H1 (cell line): ENCODE measurements around the gene SLC13A3. TPM values are rescaled to one million over a fixed set of nuclear protein-coding genes. Genes with fewer than 3 reads are reported as not detected.

Experiments
- CTCF ChIA-PET: fragments of 300-600 bp; sonication (Branson Sonifier 250); formaldehyde crosslinking; loops from one replicate; lab custom pipeline; 2021; ENCODE audit not compliant: partially characterized antibody; lab: Charles Lee
- POLR2A ChIA-PET: fragments of 300-600 bp; sonication (Branson Sonifier 250); formaldehyde crosslinking; loops from one replicate; lab custom pipeline; 2021; ENCODE audit warnings: inconsistent platforms; ENCODE audit not compliant: partially characterized antibody; lab: Charles Lee
- DNase-seq, 2 experiments: peaks; one replicate each; pipeline versions ENCODE4 v3.0.0 to v3.0.0-alpha.2; 2010 to 2022; ENCODE audit warnings: low spot score in 2 of 2, low read depth in 1 of 2, mixed read lengths in 1 of 2
- FAIRE-seq: peaks from 2 replicates; lab custom pipeline; 2011; peaks lifted over from hg19 to GRCh38; lab: Jason Lieb, UNC
- H2AFZ ChIP-seq: 2 replicates; pipeline ENCODE4 v1.8.1; 2012; ENCODE audit warnings: low read length, inconsistent platforms
- H2AK5ac ChIP-seq: 2 replicates; pipeline ENCODE4 v1.6.1; 2013; ENCODE audit warnings: low read depth, low read length
- H2BK120ac ChIP-seq: replicated peaks from 2 replicates; pipeline ENCODE3; 2013; ENCODE audit warnings: low read depth, low read length, inconsistent platforms
- H2BK12ac ChIP-seq: 2 replicates; pipeline ENCODE4 v1.6.1; 2013; ENCODE audit warnings: low read depth, low read length
- H2BK15ac ChIP-seq: 2 replicates; pipeline ENCODE4 v1.6.1; 2013; ENCODE audit warnings: low read length
- H2BK20ac ChIP-seq: 2 replicates; pipeline ENCODE4 v1.6.1; 2013; ENCODE audit warnings: low read length
- H2BK5ac ChIP-seq: 2 replicates; pipeline ENCODE4 v1.6.1; 2013; ENCODE audit warnings: low read depth, low read length
- H3K14ac ChIP-seq: 2 replicates; pipeline ENCODE4 v1.6.1; 2013; ENCODE audit warnings: inconsistent platforms; ENCODE audit not compliant: insufficient read length
- H3K18ac ChIP-seq: 2 replicates; pipeline ENCODE4 v1.6.1; 2013; ENCODE audit warnings: low read length; ENCODE audit errors: extremely low read depth
- H3K23ac ChIP-seq: 2 replicates; pipeline ENCODE4 v1.6.1; 2013; ENCODE audit warnings: inconsistent platforms; ENCODE audit not compliant: insufficient read length
- H3K23me2 ChIP-seq: 2 replicates; pipeline ENCODE4 v1.6.1; 2013; ENCODE audit warnings: low read depth, low read length
- H3K27ac ChIP-seq: 2 replicates; pipeline ENCODE4 v1.6.1; 2011; ENCODE audit warnings: low read depth, low read length, inconsistent platforms
- H3K27me3 ChIP-seq, 4 experiments: replicated peaks in 1 of 4; 1 replicate in 1 of 4; 2 replicates in 3 of 4; pipeline versions ENCODE4 v1.6.1 to v1.8.1; 2011 to 2013; ENCODE audit warnings: low read length in 3 of 4, mild to moderate bottlenecking in 3 of 4, inconsistent platforms in 2 of 4, mixed read lengths in 2 of 4, moderate library complexity in 1 of 4; ENCODE audit not compliant: control insufficient read depth in 3 of 4, insufficient read depth in 3 of 4; ENCODE audit errors: extremely low read depth in 1 of 4
- H3K36me3 ChIP-seq, 4 experiments: 2 replicates each; pipeline versions ENCODE4 v1.6.1 to v1.8.1; 2011 to 2013; ENCODE audit warnings: mild to moderate bottlenecking in 4 of 4, low read length in 3 of 4, moderate library complexity in 2 of 4, control low read depth in 1 of 4, inconsistent platforms in 1 of 4; ENCODE audit not compliant: insufficient read depth in 4 of 4, control insufficient read depth in 2 of 4
- H3K4ac ChIP-seq: replicated peaks from 2 replicates; pipeline ENCODE3; 2013; ENCODE audit warnings: low read length, low read depth, mixed read lengths, inconsistent platforms; ENCODE audit not compliant: insufficient read length
- H3K4me1 ChIP-seq, 4 experiments: replicated peaks in 1 of 4; 1 replicate in 1 of 4; 2 replicates in 3 of 4; pipeline versions ENCODE4 v1.6.1 to v1.8.1; 2011 to 2013; ENCODE audit warnings: low read length in 3 of 4, inconsistent platforms in 2 of 4, mixed read lengths in 1 of 4; ENCODE audit not compliant: insufficient read depth in 4 of 4, control insufficient read depth in 3 of 4
- H3K4me2 ChIP-seq, 2 experiments: 2 replicates each; pipeline versions ENCODE4 v1.6.1 to v1.8.1; 2011 to 2013; ENCODE audit warnings: low read depth in 2 of 2, low read length in 2 of 2, control low read depth in 1 of 2, inconsistent platforms in 1 of 2, mild to moderate bottlenecking in 1 of 2; ENCODE audit not compliant: insufficient read depth in 1 of 2
- H3K4me3 ChIP-seq, 4 experiments: fragments of 200-600, 300-600 bp in 1 of 4; sonication (generic), shearing (Covaris generic), sonication (Bioruptor Twin) in 1 of 4; 2 replicates each; pipeline versions ENCODE4 v1.5.1 to v1.8.1; 2011 to 2016; ENCODE audit warnings: low read length in 4 of 4, low read depth in 3 of 4, control low read depth in 2 of 4, inconsistent platforms in 2 of 4, mild to moderate bottlenecking in 2 of 4, mixed read lengths in 1 of 4, moderate library complexity in 1 of 4; ENCODE audit not compliant: insufficient read depth in 2 of 4; ENCODE audit errors: extremely low read depth in 1 of 4
- H3K56ac ChIP-seq: replicated peaks from 2 replicates; pipeline ENCODE3; 2013; ENCODE audit warnings: low read depth, mild to moderate bottlenecking, mixed read lengths, low read length, inconsistent platforms; ENCODE audit not compliant: insufficient read length
- H3K79me1 ChIP-seq: 2 replicates; pipeline ENCODE4 v1.6.1; 2013; ENCODE audit warnings: low read depth, low read length, control low read depth
- H3K79me2 ChIP-seq, 2 experiments: 2 replicates each; pipeline versions ENCODE4 v1.6.1 to v1.8.1; 2012 to 2013; ENCODE audit warnings: low read length in 2 of 2, mild to moderate bottlenecking in 2 of 2, inconsistent platforms in 1 of 2; ENCODE audit not compliant: insufficient read depth in 2 of 2, control insufficient read depth in 1 of 2
- H3K9ac ChIP-seq, 4 experiments: replicated peaks in 1 of 4; 1 replicate in 1 of 4; 2 replicates in 3 of 4; pipeline versions ENCODE4 v1.6.1 to v1.8.1; 2011 to 2013; ENCODE audit warnings: low read depth in 3 of 4, low read length in 3 of 4, control low read depth in 2 of 4, mild to moderate bottlenecking in 2 of 4, moderate library complexity in 2 of 4, inconsistent platforms in 1 of 4; ENCODE audit errors: extremely low read depth in 1 of 4
- H3K9me3 ChIP-seq, 2 experiments: 2 replicates each; pipeline versions ENCODE4 v1.6.1 to v1.8.1; 2012 to 2013; ENCODE audit warnings: mild to moderate bottlenecking in 2 of 2, moderate library complexity in 2 of 2, control low read depth in 1 of 2, inconsistent platforms in 1 of 2, low read depth in 1 of 2, low read length in 1 of 2, mixed read lengths in 1 of 2; ENCODE audit not compliant: insufficient read depth in 2 of 2
- H4K20me1 ChIP-seq, 2 experiments: replicated peaks in 1 of 2; 2 replicates each; pipeline versions ENCODE3 to v1.8.1; 2011 to 2013; ENCODE audit warnings: inconsistent platforms in 2 of 2, low read length in 2 of 2, mild to moderate bottlenecking in 1 of 2; ENCODE audit not compliant: insufficient read depth in 2 of 2, control insufficient read depth in 1 of 2
- H4K5ac ChIP-seq: 2 replicates; pipeline ENCODE4 v1.6.1; 2013; ENCODE audit warnings: low read length, low read depth, mixed read lengths, inconsistent platforms; ENCODE audit not compliant: insufficient read length
- H4K8ac ChIP-seq: 2 replicates; pipeline ENCODE4 v1.8.0; 2013; ENCODE audit warnings: mild to moderate bottlenecking, moderate library complexity, low read length, inconsistent platforms; ENCODE audit not compliant: insufficient read depth; ENCODE audit errors: extremely low read depth
- H4K91ac ChIP-seq: replicated peaks from 2 replicates; pipeline ENCODE3; 2013; ENCODE audit warnings: low read length, mixed read lengths, inconsistent platforms; ENCODE audit not compliant: insufficient read length
- BACH1 ChIP-seq: IDR thresholded peaks from 2 replicates; pipeline ENCODE4 v1.6.1; 2012; ENCODE audit warnings: low read length, improper control_type of control experiment
- MAFK ChIP-seq: IDR thresholded peaks from 2 replicates; pipeline ENCODE4 v1.6.1; 2012; ENCODE audit warnings: low read depth, mild to moderate bottlenecking, improper control_type of control experiment, low read length
- POLR2A ChIP-seq, 2 experiments: IDR thresholded peaks; 1 replicate in 1 of 2; 2 replicates in 1 of 2; pipeline ENCODE4 v1.6.1; 2011; ENCODE audit warnings: low read depth in 2 of 2, low read length in 2 of 2, mild to moderate bottlenecking in 2 of 2; ENCODE audit errors: control extremely low read depth in 1 of 2
- POLR2AphosphoS5 ChIP-seq: IDR thresholded peaks from 2 replicates; pipeline ENCODE4 v1.6.1; 2011; ENCODE audit warnings: low read depth, low read length
- WGBS, 2 experiments: shearing (Covaris generic) in 1 of 2; methylation state at CpG; one replicate each; pipeline versions ENCODE4 v1.1.6 to v1.1.7; 2013 to 2015; ENCODE audit warnings: low lambda C conversion rate in 2 of 2, mixed read lengths in 2 of 2, inconsistent platforms in 1 of 2, low coverage in 1 of 2, missing lambda C conversion rate in 1 of 2; ENCODE audit not compliant: insufficient replicate concordance in 2 of 2, insufficient coverage in 1 of 2, insufficient read length in 1 of 2; ENCODE audit errors: extremely low coverage in 1 of 2, missing lambda C conversion rate in 1 of 2; 5-methylcytosine and 5-hydroxymethylcytosine counted together
- polyA plus RNA-seq, 7 experiments: library from polyadenylated mRNA; depleted of rRNA in 3 of 7; stranded (reverse) in 5 of 7; unstranded in 2 of 7; fragments of >200 nt in 5 of 7; fragments of 200-250 nt in 2 of 7; gene quantifications; 1 replicate in 5 of 7; 2 replicates in 1 of 7; 4 replicates in 1 of 7; pipeline versions ENCODE4 v1.2.1 to v1.2.3, GENCODE V29; 2011 to 2013; ENCODE audit warnings: missing spikeins in 2 of 7, mixed read lengths in 2 of 7
- total RNA-seq: library from RNA; stranded (reverse); fragmentation: NEBNext Ultra II Directional; extraction: Animal tissue kit (Norgen Biotek cat#: 25700); gene quantifications from 2 replicates; pipeline ENCODE4 v1.2.1, GENCODE V29; 2021

SLC13A3 gene
- total and polyA plus RNA-seq, 2 of the 8 experiments (the other 6 are each of a cell fraction or from before 2014, with no cell fraction given), result 9.4 to 12.6 TPM

- Histone ChIP-seq H3K79me2 (no peaks in the 10 kb centered on the region), H2BK15ac (peak overlapping the region; percentile 18; the same call in 1 of the 2 replicates), H3K4me1 (peaks cover 8 to 17% (median 13%) of the 10 kb centered on the region in 4 experiments), H2BK120ac (no peak overlapping the region), H4K5ac (no peak overlapping the region), H4K20me1 (no peaks in the 10 kb centered on the region), H3K27me3 (no peaks in the 10 kb centered on the region), H3K4me3 (no peak overlapping the region), H3K36me3 (no peaks in the 10 kb centered on the region), H3K56ac (no peak overlapping the region), H4K91ac (no peak overlapping the region)
- WGBS, 2 experiments, result 91% methylated on average over 2 of the region's 2 CpGs; no CpG with 5 or more reads in 1 of the 2 experiments
- TF ChIP-seq MAFK (peak; percentile 95), POLR2AphosphoS5 (no peak), POLR2A (IDR thresholded peaks at IDR 0.05; ENCODE audit: control extremely low read depth in 1 of 2, low read depth in 2 of 2, low read length in 2 of 2) (no peak), BACH1 (no peak)
- TF ChIP-seq, all 59 proteins: peak for 1
- Histone ChIP-seq H2AFZ (no peak overlapping the region), H3K23me2 (peaks cover 2% of the 10 kb centered on the region; the same call in 1 of the 2 replicates), H2BK20ac (peak overlapping the region; percentile 93; the same call in 1 of the 2 replicates), H2AK5ac (peak overlapping the region; percentile 83), H2BK5ac (peak overlapping the region; percentile 85; the same call in 1 of the 2 replicates), H3K23ac (no peak overlapping the region), H3K27ac (no peak overlapping the region), H3K18ac (peak overlapping the region; percentile 71; the same call in 1 of the 2 replicates), H3K4ac (no peak overlapping the region), H3K4me2 (no peak overlapping the region), H3K9me3 (no peaks in the 10 kb centered on the region), H2BK12ac (0 out of 2 replicates have a peak overlapping the region, but pooled peaks have one; percentile 60), H3K9ac (no peak overlapping the region; a peak in 1 of 7 replicates), H4K8ac (no peak overlapping the region), H3K79me1 (no peaks in the 10 kb centered on the region; the same call in 1 of the 2 replicates), H3K14ac (no peak overlapping the region)
- no peak for DNase-seq
- ChIA-PET CTCF (interaction anchor here (0.7 to 2.4 kb wide), 4 partner anchors 8 to 44 kb away, joined by 3 to 14 read pairs (median 3); no protein-coding TSS in a partner anchor), POLR2A (interaction anchor here (0.6 to 1.0 kb wide), 3 partner anchors 22 to 246 kb away, joined by 3 to 4 read pairs (median 3); no protein-coding TSS in a partner anchor)
- no peak for FAIRE-seq
These were observed 87.4 kb downstream of the SLC13A3 start for GRCh38 chr20:46563860-46564221.
